Measurements from ENCODE around the gene LGI2. TPM values are rescaled to one million over a fixed set of nuclear protein-coding genes. Genes with fewer than 3 reads are reported as not detected.
A peak's percentile ranks its signal among the peaks of the same experiment; 100 is the strongest.

The LGI2 gene
- total and polyA plus RNA-seq, 2 experiments from 2014 or later: 0.89 to 3.6 TPM

GRCh38 chr4:24999392-25000089 lies 31.2 kb downstream of the LGI2 start:
- Histone ChIP-seq H2AFZ (peak overlapping the region; percentile 26), H3K4me2 (peak overlapping the region; percentile 55)

DNA sequence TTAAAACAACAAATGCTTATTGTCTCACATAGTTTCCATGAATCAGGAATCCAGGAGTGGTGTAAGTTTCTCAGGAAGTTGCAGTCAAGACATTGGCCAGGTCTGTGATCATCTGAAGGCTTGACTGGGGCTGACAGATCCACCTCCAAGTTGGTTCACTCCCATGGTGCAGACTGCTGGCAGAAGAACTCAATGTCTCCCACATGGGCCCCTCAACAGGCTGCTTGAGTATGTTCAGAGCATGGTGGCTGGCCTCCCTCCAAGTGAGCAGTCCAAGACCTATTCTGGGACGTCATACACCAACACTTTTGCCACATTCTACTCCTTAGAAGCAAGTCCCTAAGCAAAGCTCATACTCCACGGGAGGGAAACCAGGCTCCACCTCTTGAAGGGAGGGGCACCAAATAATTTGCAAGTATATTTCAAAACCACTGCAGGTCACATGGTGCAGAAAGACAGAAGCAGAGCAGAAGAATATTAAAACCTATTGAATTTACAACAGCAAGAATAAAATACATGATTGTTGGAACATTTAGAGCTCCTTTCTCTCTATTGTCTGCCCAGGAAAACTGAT lies 35.3 kb downstream of the LGI2 start:
- no peak for DNase-seq (ENCODE audit: low spot score)
- H2AFZ ChIP-seq: no peak overlapping the region
- no peaks in the 10 kb centered on the region for H3K27me3 ChIP-seq
- no peak overlapping the region for H3K27ac ChIP-seq
- H3K4me1 ChIP-seq (ENCODE audit: insufficient read depth): peaks cover 9% of the 10 kb centered on the region
- H3K79me2 ChIP-seq: no peaks in the 10 kb centered on the region
- 87% methylated on average over 2 of the region's 2 CpGs for WGBS (ENCODE audit: low lambda C conversion rate, missing lambda C conversion rate)
- H3K4me3 ChIP-seq: no peak overlapping the region
- H4K20me1 ChIP-seq (ENCODE audit: insufficient read depth, poor library complexity, severe bottlenecking): no peaks in the 10 kb centered on the region
- no peak for TF ChIP-seq EZH2 (IDR thresholded peaks at IDR 0.05; ENCODE audit: borderline replicate concordance)
- H3K9me2 ChIP-seq (replicated peaks; ENCODE audit: insufficient read depth): no peaks in the 10 kb centered on the region
- no peak overlapping the region for H3K4me2 ChIP-seq
- no peaks in the 10 kb centered on the region for H3K36me3 ChIP-seq (replicated peaks; ENCODE audit: insufficient read depth, low read depth)
- H3K9me3 ChIP-seq (ENCODE audit: low read depth): no peaks in the 10 kb centered on the region

More at GRCh38 chr4:24999392-25000089, 31.2 kb downstream of the LGI2 start:
- H3K9me2 ChIP-seq (replicated peaks; ENCODE audit: insufficient read depth): no peaks in the 10 kb centered on the region
- no peaks in the 10 kb centered on the region for H3K36me3 ChIP-seq (replicated peaks; ENCODE audit: insufficient read depth, low read depth)
- no peaks in the 10 kb centered on the region for H4K20me1 ChIP-seq (ENCODE audit: insufficient read depth, poor library complexity, severe bottlenecking)
- TF ChIP-seq EZH2 (IDR thresholded peaks at IDR 0.05; ENCODE audit: borderline replicate concordance) (no peak), EZH2phosphoT487 (IDR thresholded peaks at IDR 0.05; ENCODE audit: low read depth, severe bottlenecking, unreplicated experiment) (no peak)
- TF ChIP-seq, protein P1, sequence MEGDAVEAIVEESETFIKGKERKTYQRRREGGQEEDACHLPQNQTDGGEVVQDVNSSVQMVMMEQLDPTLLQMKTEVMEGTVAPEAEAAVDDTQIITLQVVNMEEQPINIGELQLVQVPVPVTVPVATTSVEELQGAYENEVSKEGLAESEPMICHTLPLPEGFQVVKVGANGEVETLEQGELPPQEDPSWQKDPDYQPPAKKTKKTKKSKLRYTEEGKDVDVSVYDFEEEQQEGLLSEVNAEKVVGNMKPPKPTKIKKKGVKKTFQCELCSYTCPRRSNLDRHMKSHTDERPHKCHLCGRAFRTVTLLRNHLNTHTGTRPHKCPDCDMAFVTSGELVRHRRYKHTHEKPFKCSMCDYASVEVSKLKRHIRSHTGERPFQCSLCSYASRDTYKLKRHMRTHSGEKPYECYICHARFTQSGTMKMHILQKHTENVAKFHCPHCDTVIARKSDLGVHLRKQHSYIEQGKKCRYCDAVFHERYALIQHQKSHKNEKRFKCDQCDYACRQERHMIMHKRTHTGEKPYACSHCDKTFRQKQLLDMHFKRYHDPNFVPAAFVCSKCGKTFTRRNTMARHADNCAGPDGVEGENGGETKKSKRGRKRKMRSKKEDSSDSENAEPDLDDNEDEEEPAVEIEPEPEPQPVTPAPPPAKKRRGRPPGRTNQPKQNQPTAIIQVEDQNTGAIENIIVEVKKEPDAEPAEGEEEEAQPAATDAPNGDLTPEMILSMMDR (IDR thresholded peaks at IDR 0.05; ENCODE audit: poor library complexity): no peak
- H3K27ac ChIP-seq: no peak overlapping the region
- H3K4me3 ChIP-seq: no peak overlapping the region
- no peaks in the 10 kb centered on the region for H3K9me3 ChIP-seq (ENCODE audit: low read depth)
- H3K4me1 ChIP-seq (ENCODE audit: insufficient read depth): peaks cover 9% of the 10 kb centered on the region
- H3K27me3 ChIP-seq: no peaks in the 10 kb centered on the region
- H3K79me2 ChIP-seq: no peaks in the 10 kb centered on the region
- no peak for DNase-seq (ENCODE audit: low spot score)
- 32% methylated on average over 8 of the region's 8 CpGs for WGBS (ENCODE audit: low lambda C conversion rate, missing lambda C conversion rate)

DNA sequence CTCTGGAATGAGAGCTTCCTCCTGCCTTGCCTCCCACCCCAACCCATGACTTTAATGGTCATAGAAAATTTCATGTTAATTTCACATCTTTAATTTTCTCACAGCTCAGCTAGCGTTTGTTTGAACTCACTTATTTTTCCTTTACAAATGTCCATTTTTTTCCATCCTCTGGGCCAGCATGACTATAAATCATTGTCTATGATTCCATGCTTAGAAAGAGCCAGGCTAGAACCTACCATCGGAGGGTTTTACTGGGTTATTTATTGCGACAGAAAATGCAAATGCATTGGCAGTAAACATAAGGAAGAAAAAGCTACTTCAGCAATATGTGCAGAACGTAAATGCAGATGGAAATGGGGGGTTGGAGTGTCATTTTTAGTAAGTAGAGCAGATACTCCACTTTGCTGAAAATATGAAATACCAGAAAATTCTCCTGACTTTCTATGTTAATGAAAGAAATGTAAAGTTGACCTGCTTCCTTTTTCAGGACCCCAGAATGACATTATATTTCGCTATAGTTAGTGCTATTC lies 37.1 kb downstream of the LGI2 start:
- Histone ChIP-seq H3K36me3 (replicated peaks; ENCODE audit: insufficient read depth, low read depth) (no peaks in the 10 kb centered on the region), H2AFZ (no peak overlapping the region), H3K4me2 (no peak overlapping the region), H3K9me3 (ENCODE audit: low read depth) (no peaks in the 10 kb centered on the region), H3K4me1 (ENCODE audit: insufficient read depth) (no peaks in the 10 kb centered on the region), H3K4me3 (no peak overlapping the region), H3K79me2 (no peaks in the 10 kb centered on the region), H3K27ac (no peak overlapping the region), H3K9me2 (replicated peaks; ENCODE audit: insufficient read depth) (no peaks in the 10 kb centered on the region), H3K27me3 (no peaks in the 10 kb centered on the region), H4K20me1 (ENCODE audit: insufficient read depth, poor library complexity, severe bottlenecking) (no peaks in the 10 kb centered on the region)
- 78% methylated on average over 5 of the region's 5 CpGs for WGBS (ENCODE audit: low lambda C conversion rate, missing lambda C conversion rate)
- no peak for DNase-seq (ENCODE audit: low spot score)
- no peak for TF ChIP-seq EZH2 (IDR thresholded peaks at IDR 0.05; ENCODE audit: borderline replicate concordance)
- no peak for TF ChIP-seq EZH2phosphoT487 (IDR thresholded peaks at IDR 0.05; ENCODE audit: low read depth, severe bottlenecking, unreplicated experiment)
- TF ChIP-seq, protein P1 (IDR thresholded peaks at IDR 0.05; ENCODE audit: poor library complexity): no peak

- DNase-seq (ENCODE audit: low spot score): no peak
- Histone ChIP-seq H3K4me3 (no peak overlapping the region), H3K27ac (no peak overlapping the region), H3K4me1 (ENCODE audit: insufficient read depth) (no peaks in the 10 kb centered on the region), H3K9me2 (replicated peaks; ENCODE audit: insufficient read depth) (no peaks in the 10 kb centered on the region), H4K20me1 (ENCODE audit: insufficient read depth, poor library complexity, severe bottlenecking) (no peaks in the 10 kb centered on the region), H3K79me2 (no peaks in the 10 kb centered on the region), H3K36me3 (replicated peaks; ENCODE audit: insufficient read depth, low read depth) (no peaks in the 10 kb centered on the region), H3K27me3 (no peaks in the 10 kb centered on the region), H2AFZ (no peak overlapping the region), H3K4me2 (no peak overlapping the region), H3K9me3 (ENCODE audit: low read depth) (no peaks in the 10 kb centered on the region)
- TF ChIP-seq EZH2phosphoT487 (IDR thresholded peaks at IDR 0.05; ENCODE audit: low read depth, severe bottlenecking, unreplicated experiment) (no peak), EZH2 (IDR thresholded peaks at IDR 0.05; ENCODE audit: borderline replicate concordance) (no peak)
- TF ChIP-seq, protein P1 (IDR thresholded peaks at IDR 0.05; ENCODE audit: poor library complexity): no peak
- WGBS (ENCODE audit: low lambda C conversion rate, missing lambda C conversion rate): 95% methylated on average over 1 of the region's 1 CpG
Measured at GRCh38 chr4:24992968-24993367, 37.8 kb downstream of the LGI2 start.
